ENCODE measurements around the gene BORCS5.
"Not testable (repeated sequence)": the region's sequence is repeated elsewhere in the genome, so short reads cannot be mapped to it uniquely, and the experiment has no call there.

BORCS5 gene

GRCh38 chr12:12349711-12350665 lies 6.9 kb upstream of the BORCS5 start, which contains the start of gene MANSC1:
Gene MANSC1, minus strand, starts transcription at chr12:12350242. Its CDS starts 6,928 bp downstream, at chr12:12343314.
- Histone ChIP-seq H3K9me3 (ENCODE audit: low read length) (no peaks in the 10 kb centered on the region), H3K4me3 (ENCODE audit: low read depth, low read length, poor library complexity, severe bottlenecking) (peak within 1 kb of the TSS; percentile 54), H3K4me1 (ENCODE audit: insufficient read depth, low read length, severe bottlenecking) (peaks cover 6% of the 10 kb centered on the region), H3K36me3 (ENCODE audit: insufficient read depth, low read length) (no peaks in the 10 kb centered on the region), H2AFZ (ENCODE audit: low read length) (no peak within 1 kb of the TSS), H3F3A (ENCODE audit: insufficient read depth, low read length) (no peaks in the 10 kb centered on the region), H3K27me3 (ENCODE audit: insufficient read depth, low read length) (no peaks in the 10 kb centered on the region; the same call in 1 of the 2 replicates), H3K9me2 (ENCODE audit: low read depth, low read length) (no peaks in the 10 kb centered on the region), H3K27ac (ENCODE audit: low read depth, low read length, poor library complexity, severe bottlenecking) (no peak within 1 kb of the TSS), H3K9ac (ENCODE audit: low read length) (peak within 1 kb of the TSS; percentile 29; the same call in 1 of the 2 replicates), H3K4me2 (ENCODE audit: low read length) (peak within 1 kb of the TSS; percentile 60), H4K20me1 (ENCODE audit: insufficient read depth, low read length) (no peaks in the 10 kb centered on the region), H3K79me2 (ENCODE audit: insufficient read depth, low read length) (no peaks in the 10 kb centered on the region)
- TF ChIP-seq CTCF (IDR thresholded peaks at IDR 0.05; ENCODE audit: low read length) (peak; percentile 40; the same call in 1 of the 2 replicates), EZH2 (IDR thresholded peaks at IDR 0.05; ENCODE audit: borderline replicate concordance, low read length) (no peak)

DNA sequence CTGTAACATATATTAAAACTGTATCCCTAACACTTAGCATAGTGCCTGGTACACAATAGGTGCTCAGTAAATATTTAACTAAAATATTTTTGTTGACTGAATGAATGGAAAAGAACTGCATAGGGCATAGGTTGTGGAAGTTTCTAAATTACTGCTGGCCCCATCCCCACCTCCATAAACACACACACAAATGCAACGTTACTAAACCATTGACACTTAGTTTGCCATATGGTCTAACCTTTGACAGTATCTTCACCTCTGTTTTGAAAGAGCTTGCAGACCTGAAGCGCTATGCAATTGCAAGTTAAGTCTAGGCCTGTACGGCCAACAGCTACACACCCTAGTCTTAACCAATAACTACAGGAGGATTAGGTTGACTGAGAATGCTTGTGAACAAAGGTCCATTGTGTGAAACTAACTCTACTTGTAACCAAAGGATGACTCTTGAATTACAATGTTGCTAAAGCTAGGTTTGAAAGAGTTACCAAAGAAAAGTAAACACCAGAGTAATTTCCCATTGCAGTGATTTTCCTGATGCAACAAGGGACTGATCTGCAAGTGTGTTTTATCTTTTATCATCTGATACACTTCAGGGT lies 5.9 kb upstream of the BORCS5 start:
- no peaks in the 10 kb centered on the region for H3K36me3 ChIP-seq (ENCODE audit: insufficient read depth, low read length)
- no peak for TF ChIP-seq EZH2 (IDR thresholded peaks at IDR 0.05; ENCODE audit: borderline replicate concordance, low read length)
- no peak for TF ChIP-seq CTCF (IDR thresholded peaks at IDR 0.05; ENCODE audit: low read length)
- no peaks in the 10 kb centered on the region for H3F3A ChIP-seq (ENCODE audit: insufficient read depth, low read length)
- no peak overlapping the region for H2AFZ ChIP-seq (ENCODE audit: low read length)
- peaks cover 6% of the 10 kb centered on the region for H3K4me1 ChIP-seq (ENCODE audit: insufficient read depth, low read length, severe bottlenecking)
- no peaks in the 10 kb centered on the region for H4K20me1 ChIP-seq (ENCODE audit: insufficient read depth, low read length)
- H3K9ac ChIP-seq (ENCODE audit: low read length), result no peak overlapping the region; the same call in 1 of the 2 replicates
- no peaks in the 10 kb centered on the region for H3K79me2 ChIP-seq (ENCODE audit: insufficient read depth, low read length)
- H3K27ac ChIP-seq (ENCODE audit: low read depth, low read length, poor library complexity, severe bottlenecking), result no peak overlapping the region
- no peaks in the 10 kb centered on the region for H3K9me2 ChIP-seq (ENCODE audit: low read depth, low read length)
- peak overlapping the region; percentile 60 for H3K4me2 ChIP-seq (ENCODE audit: low read length)
- no peaks in the 10 kb centered on the region for H3K9me3 ChIP-seq (ENCODE audit: low read length)
- H3K4me3 ChIP-seq (ENCODE audit: low read depth, low read length, poor library complexity, severe bottlenecking), result no peak overlapping the region
- no peaks in the 10 kb centered on the region; the same call in 1 of the 2 replicates for H3K27me3 ChIP-seq (ENCODE audit: insufficient read depth, low read length)

- not testable (repeated sequence) for H3K4me2 ChIP-seq (ENCODE audit: low read length); H3K4me3 ChIP-seq (ENCODE audit: low read depth, low read length, poor library complexity, severe bottlenecking); H3K27me3 ChIP-seq (ENCODE audit: insufficient read depth, low read length); H3K9me3 ChIP-seq (ENCODE audit: low read length); H3K9ac ChIP-seq (ENCODE audit: low read length); H3K27ac ChIP-seq (ENCODE audit: low read depth, low read length, poor library complexity, severe bottlenecking); H3K79me2 ChIP-seq (ENCODE audit: insufficient read depth, low read length); H4K20me1 ChIP-seq (ENCODE audit: insufficient read depth, low read length); H3F3A ChIP-seq (ENCODE audit: insufficient read depth, low read length); H3K36me3 ChIP-seq (ENCODE audit: insufficient read depth, low read length); H3K9me2 ChIP-seq (ENCODE audit: low read depth, low read length); H2AFZ ChIP-seq (ENCODE audit: low read length)
- H3K4me1 ChIP-seq (ENCODE audit: insufficient read depth, low read length, severe bottlenecking), result peaks cover 12% of the 10 kb centered on the region
These were observed 5.3 kb upstream of the BORCS5 start for GRCh38 chr12:12351468-12352185.

All from OCI-LY1 (cell line).